Measurements from ENCODE around the gene RTEL1. TPM values are rescaled to one million over a fixed set of nuclear protein-coding genes. Genes with fewer than 3 reads are reported as not detected.

The RTEL1 gene
- 46.7 and 48.4 TPM in 2 replicates for total RNA-seq
- long read RNA-seq, full-length matches to known transcripts, result 1 of 3 reads
- long read RNA-seq, partial matches to known transcripts, result 1 of 3 reads
- long read RNA-seq, other reads (novel, unspliced or antisense), result 1 of 3 reads

GRCh38 chr20:63657937-63658748 lies at the start of gene RTEL1:
TSS of gene RTEL1 (plus strand) at chr20:63658312. CDS start at chr20:63659403, 1,091 bp downstream.
- no peaks in the 10 kb centered on the region for H3K27me3 Mint-ChIP-seq (ENCODE audit: low read depth)
- no peaks in the 10 kb centered on the region for H3K36me3 Mint-ChIP-seq (ENCODE audit: low read depth)
- TF ChIP-seq CTCF (conservative IDR thresholded peaks at IDR 0.05), result no peak
- peak; percentile 90 for DNase-seq (ENCODE audit: low read depth, low spot score)
- peak within 1 kb of the TSS; percentile 98 for H3K27ac Mint-ChIP-seq (ENCODE audit: unreplicated experiment)
- peak within 1 kb of the TSS; percentile 96 for H3K4me3 Mint-ChIP-seq
- H3K4me1 Mint-ChIP-seq, result peaks cover 35% of the 10 kb centered on the region
- H3K9me3 Mint-ChIP-seq, result no peaks in the 10 kb centered on the region

- DNase-seq (ENCODE audit: low read depth, low spot score), result no peak
- H3K36me3 Mint-ChIP-seq (ENCODE audit: low read depth), result peaks cover 24% of the 10 kb centered on the region
- TF ChIP-seq CTCF (conservative IDR thresholded peaks at IDR 0.05), result no peak
- H3K27me3 Mint-ChIP-seq (ENCODE audit: low read depth), result no peaks in the 10 kb centered on the region
- no peaks in the 10 kb centered on the region for H3K4me1 Mint-ChIP-seq
- peaks cover 5% of the 10 kb centered on the region for H3K9me3 Mint-ChIP-seq
- H3K4me3 Mint-ChIP-seq, result no peak overlapping the region
- H3K27ac Mint-ChIP-seq (ENCODE audit: unreplicated experiment), result no peak overlapping the region
Observed at GRCh38 chr20:63610581-63611435, 47.3 kb upstream of the RTEL1 start.

- no peak for DNase-seq (ENCODE audit: low read depth, low spot score)
- no peaks in the 10 kb centered on the region for H3K4me1 Mint-ChIP-seq
- H3K27ac Mint-ChIP-seq (ENCODE audit: unreplicated experiment), result no peak overlapping the region
- H3K4me3 Mint-ChIP-seq, result no peak overlapping the region
- H3K9me3 Mint-ChIP-seq, result peaks cover 5% of the 10 kb centered on the region
- peaks cover 27% of the 10 kb centered on the region for H3K36me3 Mint-ChIP-seq (ENCODE audit: low read depth)
- H3K27me3 Mint-ChIP-seq (ENCODE audit: low read depth), result no peaks in the 10 kb centered on the region
- TF ChIP-seq CTCF (conservative IDR thresholded peaks at IDR 0.05), result no peak
Observed at GRCh38 chr20:63611646-63612045, 46.5 kb upstream of the RTEL1 start.

- TF ChIP-seq CTCF (conservative IDR thresholded peaks at IDR 0.05), result no peak
- H3K36me3 Mint-ChIP-seq (ENCODE audit: low read depth), result peaks cover 27% of the 10 kb centered on the region
- no peak overlapping the region for H3K4me3 Mint-ChIP-seq
- no peaks in the 10 kb centered on the region for H3K4me1 Mint-ChIP-seq
- no peaks in the 10 kb centered on the region for H3K27me3 Mint-ChIP-seq (ENCODE audit: low read depth)
- H3K9me3 Mint-ChIP-seq, result peaks cover 5% of the 10 kb centered on the region
- DNase-seq (ENCODE audit: low read depth, low spot score), result no peak
- H3K27ac Mint-ChIP-seq (ENCODE audit: unreplicated experiment), result peak overlapping the region; percentile 57
Observed at GRCh38 chr20:63612276-63612931, 45.7 kb upstream of the RTEL1 start.
